ENCODE results near the gene GABRB1.
"Not testable (repeated sequence)": the region's sequence is repeated elsewhere in the genome, so short reads cannot be mapped to it uniquely, and the experiment has no call there.

The GABRB1 gene

GRCh38 chr4:47367761-47368160, 336.4 kb downstream of the GABRB1 start:
- H3K4me3 ChIP-seq (ENCODE audit: low read depth, low read length): no peak overlapping the region
- TF ChIP-seq, protein P1, sequence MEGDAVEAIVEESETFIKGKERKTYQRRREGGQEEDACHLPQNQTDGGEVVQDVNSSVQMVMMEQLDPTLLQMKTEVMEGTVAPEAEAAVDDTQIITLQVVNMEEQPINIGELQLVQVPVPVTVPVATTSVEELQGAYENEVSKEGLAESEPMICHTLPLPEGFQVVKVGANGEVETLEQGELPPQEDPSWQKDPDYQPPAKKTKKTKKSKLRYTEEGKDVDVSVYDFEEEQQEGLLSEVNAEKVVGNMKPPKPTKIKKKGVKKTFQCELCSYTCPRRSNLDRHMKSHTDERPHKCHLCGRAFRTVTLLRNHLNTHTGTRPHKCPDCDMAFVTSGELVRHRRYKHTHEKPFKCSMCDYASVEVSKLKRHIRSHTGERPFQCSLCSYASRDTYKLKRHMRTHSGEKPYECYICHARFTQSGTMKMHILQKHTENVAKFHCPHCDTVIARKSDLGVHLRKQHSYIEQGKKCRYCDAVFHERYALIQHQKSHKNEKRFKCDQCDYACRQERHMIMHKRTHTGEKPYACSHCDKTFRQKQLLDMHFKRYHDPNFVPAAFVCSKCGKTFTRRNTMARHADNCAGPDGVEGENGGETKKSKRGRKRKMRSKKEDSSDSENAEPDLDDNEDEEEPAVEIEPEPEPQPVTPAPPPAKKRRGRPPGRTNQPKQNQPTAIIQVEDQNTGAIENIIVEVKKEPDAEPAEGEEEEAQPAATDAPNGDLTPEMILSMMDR (IDR thresholded peaks at IDR 0.05; ENCODE audit: borderline replicate concordance, insufficient read depth, low read depth, low read length): no peak

GRCh38 chr4:47368211-47368610, 336.8 kb downstream of the GABRB1 start:
- H3K4me3 ChIP-seq (ENCODE audit: low read depth, low read length): no peak overlapping the region
- TF ChIP-seq, protein P1 (IDR thresholded peaks at IDR 0.05; ENCODE audit: borderline replicate concordance, insufficient read depth, low read depth, low read length): no peak

GRCh38 chr4:47372561-47372960, 341.2 kb downstream of the GABRB1 start:
- no peak overlapping the region for H3K4me3 ChIP-seq (ENCODE audit: low read depth, low read length)
- TF ChIP-seq, protein P1 (IDR thresholded peaks at IDR 0.05; ENCODE audit: borderline replicate concordance, insufficient read depth, low read depth, low read length): no peak

DNA sequence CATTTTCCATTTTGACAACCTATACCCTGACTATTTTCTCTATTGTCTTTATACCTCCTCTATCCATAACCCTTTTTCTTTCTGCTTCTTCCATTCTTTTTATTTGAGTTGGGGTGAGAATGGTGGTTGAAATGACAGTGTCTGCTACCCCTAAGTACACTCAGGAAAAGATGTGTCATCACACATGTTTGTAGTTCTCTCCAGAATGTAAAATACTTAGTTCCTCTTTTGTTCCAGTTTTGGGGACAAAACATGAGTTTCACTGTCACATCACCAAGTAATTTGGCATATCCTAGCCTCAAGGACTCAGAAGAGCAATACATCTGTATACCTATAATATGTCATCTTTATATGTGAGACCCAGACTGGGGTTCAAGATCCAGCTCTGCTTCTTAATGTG, 341.8 kb downstream of the GABRB1 start:
- TF ChIP-seq, protein P1 (IDR thresholded peaks at IDR 0.05; ENCODE audit: borderline replicate concordance, insufficient read depth, low read depth, low read length): no peak

DNA sequence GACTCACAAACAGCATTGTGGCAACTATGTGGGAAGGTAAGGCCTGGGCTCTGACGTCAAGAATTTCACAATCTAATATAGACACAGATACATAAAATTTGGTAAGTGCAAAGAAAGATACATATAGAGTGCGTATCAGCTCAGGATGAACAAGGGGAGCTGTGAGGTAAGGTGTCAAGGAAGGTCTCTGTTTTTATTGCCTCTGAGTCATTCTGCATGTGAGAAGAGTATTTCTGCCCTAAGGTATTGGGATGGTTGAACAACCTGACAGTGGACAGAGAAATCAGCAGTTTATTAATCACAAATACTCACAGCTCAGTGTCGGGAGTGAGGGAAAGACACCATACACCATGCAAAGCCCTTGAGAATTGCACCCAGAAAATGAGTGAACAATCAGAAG, 342.3 kb downstream of the GABRB1 start:
- TF ChIP-seq, protein P1 (IDR thresholded peaks at IDR 0.05; ENCODE audit: borderline replicate concordance, insufficient read depth, low read depth, low read length): no peak

More for the DNA sequence above, 341.8 kb downstream of the GABRB1 start:
- no peak overlapping the region for H3K4me3 ChIP-seq (ENCODE audit: low read depth, low read length)

GRCh38 chr4:47374477-47374876, 343.1 kb downstream of the GABRB1 start:
- no peak overlapping the region for H3K4me3 ChIP-seq (ENCODE audit: low read depth, low read length)
- TF ChIP-seq, protein P1 (IDR thresholded peaks at IDR 0.05; ENCODE audit: borderline replicate concordance, insufficient read depth, low read depth, low read length): no peak

More for the DNA sequence above, 342.3 kb downstream of the GABRB1 start:
- no peak overlapping the region for H3K4me3 ChIP-seq (ENCODE audit: low read depth, low read length)

- not testable (repeated sequence) for H3K4me3 ChIP-seq (ENCODE audit: low read depth, low read length)
These were observed 346.7 kb downstream of the GABRB1 start for GRCh38 chr4:47378021-47378530.

DNA sequence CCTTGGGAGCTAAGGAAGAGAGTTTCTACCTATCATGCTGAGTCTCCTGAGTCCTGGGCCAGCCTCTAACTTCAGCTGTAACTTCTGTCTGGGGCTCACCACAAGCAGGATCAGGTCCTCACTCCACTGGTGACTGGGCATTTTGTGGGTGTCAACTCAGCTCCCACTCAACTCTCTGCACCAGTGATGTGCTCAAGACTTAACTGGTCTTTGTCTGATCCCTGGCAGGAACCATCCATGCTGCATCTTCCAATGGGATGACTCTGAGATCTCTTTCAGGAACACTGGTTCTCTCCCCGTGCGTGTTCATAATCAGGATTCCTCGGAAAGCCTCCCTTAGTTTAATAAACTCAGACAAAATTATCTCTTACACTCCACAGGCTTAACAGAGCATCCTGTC, 349.8 kb downstream of the GABRB1 start:
- TF ChIP-seq, protein P1 (IDR thresholded peaks at IDR 0.05; ENCODE audit: borderline replicate concordance, insufficient read depth, low read depth, low read length): no peak
- H3K4me3 ChIP-seq (ENCODE audit: low read depth, low read length): no peak overlapping the region

Measured in GM12875 (cell line).